ENCODE measurements around the gene VAV2. TPM values are rescaled to one million over a fixed set of nuclear protein-coding genes. Genes with fewer than 3 reads are reported as not detected.
"Not testable (repeated sequence)": the region's sequence is repeated elsewhere in the genome, so short reads cannot be mapped to it uniquely, and the experiment has no call there.

The VAV2 gene
- total RNA-seq, 1 donor from 2014 or later: 61.9 TPM

GRCh38 chr9:133992780-133993634, 883 bp upstream of the VAV2 start:
- Mint-ChIP-seq H3K27ac (peak overlapping the region; percentile 39), H3K9me3 (no peaks in the 10 kb centered on the region), H3K4me3 (peak overlapping the region; percentile 71), H3K36me3 (no peaks in the 10 kb centered on the region), H3K27me3 (ENCODE audit: low read depth) (peaks cover 8% of the 10 kb centered on the region), H3K4me1 (peaks cover 23% of the 10 kb centered on the region)
- DNase-seq (ENCODE audit: low spot score in 2 of 2, unreplicated experiment in 2 of 2): peak; percentile 71 to 73
- no peak for TF ChIP-seq CTCF (IDR thresholded peaks at IDR 0.05; ENCODE audit: unreplicated experiment)

GRCh38 chr9:133991214-133991921, 756 bp downstream of the VAV2 start:
- DNase-seq (ENCODE audit: low spot score in 2 of 2, unreplicated experiment in 2 of 2): no peak
- H3K4me3 Mint-ChIP-seq: peak overlapping the region; percentile 88

GRCh38 chr9:133990366-133991213, 1.5 kb downstream of the VAV2 start:
- TF ChIP-seq CTCF (IDR thresholded peaks at IDR 0.05; ENCODE audit: unreplicated experiment): no peak
- peaks cover 1% of the 10 kb centered on the region for H3K27me3 Mint-ChIP-seq (ENCODE audit: low read depth)
- DNase-seq (ENCODE audit: low spot score in 2 of 2, unreplicated experiment in 2 of 2): no peak
- H3K4me3 Mint-ChIP-seq: peak overlapping the region; percentile 88
- peaks cover 23% of the 10 kb centered on the region for H3K4me1 Mint-ChIP-seq
- no peaks in the 10 kb centered on the region for H3K36me3 Mint-ChIP-seq
- H3K27ac Mint-ChIP-seq: peak overlapping the region; percentile 87
- H3K9me3 Mint-ChIP-seq: no peaks in the 10 kb centered on the region

More at GRCh38 chr9:133991214-133991921, 756 bp downstream of the VAV2 start:
- no peaks in the 10 kb centered on the region for H3K9me3 Mint-ChIP-seq
- peak overlapping the region; percentile 87 for H3K27ac Mint-ChIP-seq
- no peak for TF ChIP-seq CTCF (IDR thresholded peaks at IDR 0.05; ENCODE audit: unreplicated experiment)
- H3K36me3 Mint-ChIP-seq: no peaks in the 10 kb centered on the region
- H3K27me3 Mint-ChIP-seq (ENCODE audit: low read depth): peaks cover 4% of the 10 kb centered on the region
- H3K4me1 Mint-ChIP-seq: peaks cover 23% of the 10 kb centered on the region

- peaks cover 23% of the 10 kb centered on the region for H3K4me1 Mint-ChIP-seq
- peaks cover 2% of the 10 kb centered on the region for H3K36me3 Mint-ChIP-seq
- H3K4me3 Mint-ChIP-seq: peak overlapping the region; percentile 88
- H3K27ac Mint-ChIP-seq: no peak overlapping the region
- no peaks in the 10 kb centered on the region for H3K27me3 Mint-ChIP-seq (ENCODE audit: low read depth)
- DNase-seq (ENCODE audit: low spot score in 2 of 2, unreplicated experiment in 2 of 2): no peak
- TF ChIP-seq CTCF (IDR thresholded peaks at IDR 0.05; ENCODE audit: unreplicated experiment): no peak
- H3K9me3 Mint-ChIP-seq: no peaks in the 10 kb centered on the region
These were observed 2.3 kb downstream of the VAV2 start for GRCh38 chr9:133989625-133990365.

- not testable (repeated sequence) for H3K36me3 Mint-ChIP-seq; H3K9me3 Mint-ChIP-seq; H3K27ac Mint-ChIP-seq; H3K4me3 Mint-ChIP-seq; DNase-seq (ENCODE audit: low spot score in 2 of 2, unreplicated experiment in 2 of 2); H3K27me3 Mint-ChIP-seq (ENCODE audit: low read depth)
- H3K4me1 Mint-ChIP-seq: peaks cover 15% of the 10 kb centered on the region
These were observed 3.4 kb downstream of the VAV2 start for GRCh38 chr9:133988771-133989170.

All from mesothelial cell of epicardium (in vitro differentiated cells).